ENCODE results near the gene CES5A.
A peak's percentile ranks its signal among the peaks of the same experiment; 100 is the strongest.

CES5A gene

DNA sequence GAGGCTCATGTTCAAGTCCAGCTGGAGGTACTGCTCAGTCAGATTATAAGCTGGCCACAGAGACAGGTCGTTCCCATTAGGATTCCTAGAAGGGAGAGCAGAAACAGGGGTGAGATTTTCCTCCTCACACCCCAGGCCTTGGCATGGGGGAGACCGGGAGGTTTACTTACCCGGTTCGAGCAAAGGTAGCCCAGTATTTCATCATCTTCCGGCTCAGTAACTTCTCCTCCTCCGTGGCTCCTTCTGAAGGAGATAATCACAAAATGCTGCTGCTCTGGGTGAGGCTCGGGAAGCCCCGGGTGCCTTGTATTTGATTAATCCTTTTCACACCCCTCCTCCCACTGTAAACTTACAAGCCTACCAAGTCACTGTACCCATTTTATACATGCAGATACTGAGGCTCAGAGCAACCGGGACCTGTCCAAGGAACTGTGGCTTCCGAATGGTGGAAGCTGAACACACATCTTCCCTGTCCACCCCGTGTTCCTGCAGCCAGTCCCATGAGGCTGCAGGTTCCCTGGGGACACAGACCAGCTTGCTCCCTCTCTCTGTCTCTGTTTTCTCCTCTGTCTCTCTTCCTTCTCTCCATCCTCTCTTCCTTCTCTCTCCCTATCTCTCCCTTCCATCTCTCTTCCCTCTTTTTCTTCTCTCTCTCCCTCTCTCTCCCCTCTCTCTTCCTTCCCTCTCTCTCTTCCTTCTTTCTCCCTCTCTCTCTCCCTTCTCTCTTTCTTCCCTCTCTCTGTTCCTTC lies 28.4 kb downstream of the CES5A start:
- H3K27me3 ChIP-seq (ENCODE audit: low read depth, low read length) = peaks cover 8% of the 10 kb centered on the region; the same call in 1 of the 2 replicates
- no peaks in the 10 kb centered on the region for H3K4me1 ChIP-seq (ENCODE audit: low read length)
- no peak overlapping the region for H2AFZ ChIP-seq (ENCODE audit: low read depth, low read length)
- H3K4me2 ChIP-seq (ENCODE audit: low read length) = no peak overlapping the region
- H3K36me3 ChIP-seq (replicated peaks; ENCODE audit: low read depth, low read length) = no peaks in the 10 kb centered on the region
- no peaks in the 10 kb centered on the region for H4K20me1 ChIP-seq (ENCODE audit: insufficient read depth, low read length)
- H3K79me2 ChIP-seq (ENCODE audit: low read length) = no peaks in the 10 kb centered on the region
- no peak overlapping the region for H3K27ac ChIP-seq (ENCODE audit: low read length)
- TF ChIP-seq, protein P1, sequence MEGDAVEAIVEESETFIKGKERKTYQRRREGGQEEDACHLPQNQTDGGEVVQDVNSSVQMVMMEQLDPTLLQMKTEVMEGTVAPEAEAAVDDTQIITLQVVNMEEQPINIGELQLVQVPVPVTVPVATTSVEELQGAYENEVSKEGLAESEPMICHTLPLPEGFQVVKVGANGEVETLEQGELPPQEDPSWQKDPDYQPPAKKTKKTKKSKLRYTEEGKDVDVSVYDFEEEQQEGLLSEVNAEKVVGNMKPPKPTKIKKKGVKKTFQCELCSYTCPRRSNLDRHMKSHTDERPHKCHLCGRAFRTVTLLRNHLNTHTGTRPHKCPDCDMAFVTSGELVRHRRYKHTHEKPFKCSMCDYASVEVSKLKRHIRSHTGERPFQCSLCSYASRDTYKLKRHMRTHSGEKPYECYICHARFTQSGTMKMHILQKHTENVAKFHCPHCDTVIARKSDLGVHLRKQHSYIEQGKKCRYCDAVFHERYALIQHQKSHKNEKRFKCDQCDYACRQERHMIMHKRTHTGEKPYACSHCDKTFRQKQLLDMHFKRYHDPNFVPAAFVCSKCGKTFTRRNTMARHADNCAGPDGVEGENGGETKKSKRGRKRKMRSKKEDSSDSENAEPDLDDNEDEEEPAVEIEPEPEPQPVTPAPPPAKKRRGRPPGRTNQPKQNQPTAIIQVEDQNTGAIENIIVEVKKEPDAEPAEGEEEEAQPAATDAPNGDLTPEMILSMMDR (IDR thresholded peaks at IDR 0.05; ENCODE audit: low read depth, low read length) = no peak
- TF ChIP-seq EZH2phosphoT487 (IDR thresholded peaks at IDR 0.05; ENCODE audit: low read depth) = no peak
- H3K4me3 ChIP-seq (ENCODE audit: low read length) = no peak overlapping the region
- H3K9ac ChIP-seq (ENCODE audit: low read length) = no peak overlapping the region
- no peaks in the 10 kb centered on the region for H3K9me3 ChIP-seq (ENCODE audit: insufficient read depth, low read length)

GRCh38 chr16:55843105-55843395 lies 32.1 kb downstream of the CES5A start:
- no peak overlapping the region for H3K27ac ChIP-seq (ENCODE audit: low read length)
- H4K20me1 ChIP-seq (ENCODE audit: insufficient read depth, low read length) = no peaks in the 10 kb centered on the region
- no peak overlapping the region for H3K4me3 ChIP-seq (ENCODE audit: low read length)
- H3K27me3 ChIP-seq (ENCODE audit: low read depth, low read length) = peaks cover 4% of the 10 kb centered on the region; the same call in 1 of the 2 replicates
- TF ChIP-seq, protein P1 (IDR thresholded peaks at IDR 0.05; ENCODE audit: low read depth, low read length) = no peak
- no peak for TF ChIP-seq EZH2phosphoT487 (IDR thresholded peaks at IDR 0.05; ENCODE audit: low read depth)
- H3K4me2 ChIP-seq (ENCODE audit: low read length) = no peak overlapping the region
- no peaks in the 10 kb centered on the region for H3K4me1 ChIP-seq (ENCODE audit: low read length)
- H2AFZ ChIP-seq (ENCODE audit: low read depth, low read length) = no peak overlapping the region
- H3K79me2 ChIP-seq (ENCODE audit: low read length) = no peaks in the 10 kb centered on the region
- H3K9ac ChIP-seq (ENCODE audit: low read length) = no peak overlapping the region
- H3K9me3 ChIP-seq (ENCODE audit: insufficient read depth, low read length) = no peaks in the 10 kb centered on the region
- H3K36me3 ChIP-seq (replicated peaks; ENCODE audit: low read depth, low read length) = no peaks in the 10 kb centered on the region

GRCh38 chr16:55842369-55843104 lies 32.6 kb downstream of the CES5A start:
- Histone ChIP-seq H3K4me2 (ENCODE audit: low read length) (no peak overlapping the region), H4K20me1 (ENCODE audit: insufficient read depth, low read length) (no peaks in the 10 kb centered on the region), H3K79me2 (ENCODE audit: low read length) (no peaks in the 10 kb centered on the region), H3K9ac (ENCODE audit: low read length) (no peak overlapping the region), H3K27ac (ENCODE audit: low read length) (no peak overlapping the region), H3K27me3 (ENCODE audit: low read depth, low read length) (peaks cover 4% of the 10 kb centered on the region; the same call in 1 of the 2 replicates), H3K9me3 (ENCODE audit: insufficient read depth, low read length) (no peaks in the 10 kb centered on the region), H2AFZ (ENCODE audit: low read depth, low read length) (no peak overlapping the region), H3K36me3 (replicated peaks; ENCODE audit: low read depth, low read length) (no peaks in the 10 kb centered on the region), H3K4me1 (ENCODE audit: low read length) (no peaks in the 10 kb centered on the region), H3K4me3 (ENCODE audit: low read length) (no peak overlapping the region)
- TF ChIP-seq EZH2phosphoT487 (IDR thresholded peaks at IDR 0.05; ENCODE audit: low read depth) = no peak
- TF ChIP-seq, protein P1 (IDR thresholded peaks at IDR 0.05; ENCODE audit: low read depth, low read length) = peak; percentile 82

GRCh38 chr16:55839115-55839514 lies 36.1 kb downstream of the CES5A start:
- no peaks in the 10 kb centered on the region for H4K20me1 ChIP-seq (ENCODE audit: insufficient read depth, low read length)
- no peaks in the 10 kb centered on the region for H3K79me2 ChIP-seq (ENCODE audit: low read length)
- no peak overlapping the region for H3K27ac ChIP-seq (ENCODE audit: low read length)
- no peak overlapping the region for H2AFZ ChIP-seq (ENCODE audit: low read depth, low read length)
- no peak overlapping the region for H3K4me3 ChIP-seq (ENCODE audit: low read length)
- peaks cover 4% of the 10 kb centered on the region; the same call in 1 of the 2 replicates for H3K27me3 ChIP-seq (ENCODE audit: low read depth, low read length)
- no peak for TF ChIP-seq EZH2phosphoT487 (IDR thresholded peaks at IDR 0.05; ENCODE audit: low read depth)
- TF ChIP-seq, protein P1 (IDR thresholded peaks at IDR 0.05; ENCODE audit: low read depth, low read length) = no peak
- H3K4me1 ChIP-seq (ENCODE audit: low read length) = peaks cover 3% of the 10 kb centered on the region
- no peaks in the 10 kb centered on the region for H3K36me3 ChIP-seq (replicated peaks; ENCODE audit: low read depth, low read length)
- H3K9me3 ChIP-seq (ENCODE audit: insufficient read depth, low read length) = no peaks in the 10 kb centered on the region
- no peak overlapping the region for H3K4me2 ChIP-seq (ENCODE audit: low read length)
- no peak overlapping the region for H3K9ac ChIP-seq (ENCODE audit: low read length)
